Stimulated activated naive CD4-positive, alpha-beta T cell treated with Interleukin-2 at 50 U/mL for 16 hours (primary cell): ENCODE results near the gene AOPEP.

Experiments
- DNase-seq: peaks from one replicate; lab custom pipeline; 2025; lab: John Stamatoyannopoulos, UW

The AOPEP gene

GRCh38 chr9:94718936-94719335, 7.6 kb upstream of the AOPEP start:
- no peak for DNase-seq

GRCh38 chr9:94719878-94720277, 6.6 kb upstream of the AOPEP start:
- no peak for DNase-seq

- no peak for DNase-seq
Observed at GRCh38 chr9:94720846-94721549, 5.5 kb upstream of the AOPEP start.

- DNase-seq: no peak
Observed at GRCh38 chr9:94721754-94722153, 4.7 kb upstream of the AOPEP start.

GRCh38 chr9:94725293-94725692, 1.2 kb upstream of the AOPEP start:
- DNase-seq: no peak

- no peak for DNase-seq
Observed at GRCh38 chr9:94728719-94729118, 2.2 kb downstream of the AOPEP start.

- no peak for DNase-seq
Observed at GRCh38 chr9:94729199-94729598, 2.7 kb downstream of the AOPEP start.

GRCh38 chr9:94734054-94734754, 7.7 kb downstream of the AOPEP start:
- DNase-seq: no peak

GRCh38 chr9:94736759-94737158, 10.3 kb downstream of the AOPEP start:
- DNase-seq: no peak

- no peak for DNase-seq
Observed at GRCh38 chr9:94740145-94740840, 13.8 kb downstream of the AOPEP start.

GRCh38 chr9:94741866-94742265, 15.4 kb downstream of the AOPEP start:
- DNase-seq: no peak

GRCh38 chr9:94743035-94743954, 16.8 kb downstream of the AOPEP start:
- DNase-seq: no peak

GRCh38 chr9:94745806-94746540, 19.5 kb downstream of the AOPEP start:
- no peak for DNase-seq

GRCh38 chr9:94746541-94747370, 20.3 kb downstream of the AOPEP start:
- no peak for DNase-seq

GRCh38 chr9:94754976-94755475, 28.5 kb downstream of the AOPEP start:
- DNase-seq: no peak

- no peak for DNase-seq
Observed at GRCh38 chr9:94757158-94757557, 30.7 kb downstream of the AOPEP start.

- no peak for DNase-seq
Observed at GRCh38 chr9:94758031-94758430, 31.5 kb downstream of the AOPEP start.

- DNase-seq: no peak
Observed at GRCh38 chr9:94758880-94759279, 32.4 kb downstream of the AOPEP start.

- no peak for DNase-seq
Observed at GRCh38 chr9:94760010-94760409, 33.5 kb downstream of the AOPEP start.

- DNase-seq: no peak
Observed at GRCh38 chr9:94760660-94761059, 34.2 kb downstream of the AOPEP start.
